ENCODE data around the gene FCN3. TPM values are rescaled to one million over a fixed set of nuclear protein-coding genes. Genes with fewer than 3 reads are reported as not detected.

Gene FCN3
- total and polyA plus RNA-seq, 2 donors (not counting 3 experiments of a cell fraction or from before 2014, with no cell fraction given), result 0.15 TPM; not detected in 1

DNA sequence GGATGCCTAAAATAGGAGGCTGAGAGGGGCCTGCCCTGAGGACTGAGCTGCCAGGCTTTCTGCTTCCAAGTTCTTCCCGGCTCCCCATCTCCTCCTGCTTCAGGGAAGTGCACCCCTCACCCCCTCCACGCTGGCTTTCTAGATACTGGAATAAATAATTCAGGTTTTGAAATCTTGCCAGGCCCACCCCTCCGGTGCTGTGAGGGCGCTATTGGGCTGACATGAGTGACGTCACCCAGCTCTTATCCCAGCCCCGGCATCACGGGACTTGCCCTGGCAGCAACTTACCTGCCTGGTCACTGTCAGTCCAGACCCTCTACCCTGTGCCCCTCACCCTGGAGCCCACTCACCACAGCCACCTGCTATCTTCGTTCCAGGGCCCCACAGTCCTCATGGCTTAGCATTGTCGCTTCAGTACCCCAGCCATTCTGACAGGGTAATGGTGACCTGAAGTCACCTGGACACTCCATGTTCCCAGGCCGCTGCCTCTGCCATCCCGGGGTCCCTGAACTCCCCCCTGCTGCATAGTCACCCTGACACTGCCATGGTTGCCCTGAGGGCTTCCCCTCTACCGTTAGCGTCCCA lies 17.0 kb upstream of the FCN3 start:
- Histone ChIP-seq H3K4me3 (replicated peaks in 1 of 3; ENCODE audit: insufficient read depth in 1 of 3, low read depth in 1 of 3, low read length in 3 of 3) (no peak overlapping the region), H3K4me1 (ENCODE audit: control insufficient read depth, extremely low read depth, insufficient read depth, low read length) (peaks cover 21% of the 10 kb centered on the region), H2AFZ (ENCODE audit: low read depth, low read length) (peak overlapping the region; percentile 87), H3K36me3 (ENCODE audit: control insufficient read depth in 2 of 2, extremely low read depth in 1 of 2, insufficient read depth in 2 of 2, low read length in 2 of 2) (no peaks in the 10 kb centered on the region), H3K79me2 (ENCODE audit: control insufficient read depth, insufficient read depth, low read length) (peaks cover 5% of the 10 kb centered on the region), H4K20me1 (replicated peaks; ENCODE audit: control insufficient read depth, extremely low read depth, insufficient read depth, low read length) (no peaks in the 10 kb centered on the region), H3K27ac (ENCODE audit: insufficient read depth, low read depth, low read length) (no peak overlapping the region), H3K27me3 (ENCODE audit: control insufficient read depth in 2 of 2, insufficient read depth in 2 of 2, low read length in 2 of 2) (no peaks in the 10 kb centered on the region), H3K9ac (replicated peaks; ENCODE audit: extremely low read depth, insufficient read depth, low read length) (peak overlapping the region; percentile 0), H3K9me3 (replicated peaks; ENCODE audit: control insufficient read depth, insufficient read depth, low read length) (no peaks in the 10 kb centered on the region), H3K9me1 (replicated peaks; ENCODE audit: control insufficient read depth, extremely low read depth, insufficient read depth, low read length) (no peaks in the 10 kb centered on the region), H3K4me2 (ENCODE audit: insufficient read depth, low read length) (peak overlapping the region; percentile 27)
- dilution Hi-C loops (cut with MboI; ENCODE audit: extremely low pct_ligation_motif_present, low sequenced_read_pairs), result no loop called here
- DNase-seq (ENCODE audit: low read depth, low spot score) (peak; percentile 47), FAIRE-seq (no peak)
- ChIA-PET POLR2A (interaction anchor here (1.3 kb wide), 1 partner anchor 26 kb away, joined by 3 read pairs; no protein-coding TSS in a partner anchor), CTCF (interaction anchor here (0.7 to 7.4 kb wide), 20 partner anchors 9 to 347 kb away, joined by 3 to 161 read pairs (median 4); partner anchors contain the start of genes CD164L2 and MAP3K6)
- BruUV-seq (replicated peaks), result no TSS peak
- no peak for TF ChIP-seq MYC (IDR thresholded peaks at IDR 0.05; ENCODE audit: low read depth, low read length)
- TF ChIP-seq JUN (IDR thresholded peaks at IDR 0.05; ENCODE audit: borderline replicate concordance, insufficient read depth, insufficient read length, low read depth), result peak; percentile 21
- no peak for TF ChIP-seq GATA2 (IDR thresholded peaks at IDR 0.05; ENCODE audit: insufficient read depth, insufficient read length, low read depth, low read length)
- TF ChIP-seq, protein P1, sequence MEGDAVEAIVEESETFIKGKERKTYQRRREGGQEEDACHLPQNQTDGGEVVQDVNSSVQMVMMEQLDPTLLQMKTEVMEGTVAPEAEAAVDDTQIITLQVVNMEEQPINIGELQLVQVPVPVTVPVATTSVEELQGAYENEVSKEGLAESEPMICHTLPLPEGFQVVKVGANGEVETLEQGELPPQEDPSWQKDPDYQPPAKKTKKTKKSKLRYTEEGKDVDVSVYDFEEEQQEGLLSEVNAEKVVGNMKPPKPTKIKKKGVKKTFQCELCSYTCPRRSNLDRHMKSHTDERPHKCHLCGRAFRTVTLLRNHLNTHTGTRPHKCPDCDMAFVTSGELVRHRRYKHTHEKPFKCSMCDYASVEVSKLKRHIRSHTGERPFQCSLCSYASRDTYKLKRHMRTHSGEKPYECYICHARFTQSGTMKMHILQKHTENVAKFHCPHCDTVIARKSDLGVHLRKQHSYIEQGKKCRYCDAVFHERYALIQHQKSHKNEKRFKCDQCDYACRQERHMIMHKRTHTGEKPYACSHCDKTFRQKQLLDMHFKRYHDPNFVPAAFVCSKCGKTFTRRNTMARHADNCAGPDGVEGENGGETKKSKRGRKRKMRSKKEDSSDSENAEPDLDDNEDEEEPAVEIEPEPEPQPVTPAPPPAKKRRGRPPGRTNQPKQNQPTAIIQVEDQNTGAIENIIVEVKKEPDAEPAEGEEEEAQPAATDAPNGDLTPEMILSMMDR (IDR thresholded peaks at IDR 0.05; ENCODE audit: extremely low read depth in 1 of 2, insufficient read depth in 1 of 2, low read depth in 1 of 2, low read length in 2 of 2), result no peak
- intact Hi-C loops (cut with micrococcal nuclease), result loop anchor here (1.0 to 10.0 kb wide), 7 partner anchors 25 to 349 kb away; partner anchors contain the start of genes MAP3K6 and TMEM222
